Activated CD4-positive, alpha-beta T cell treated with anti-CD3 and anti-CD28 coated beads, Interleukin-2, amount 10 ng/mL, durations not matched to agents 7 days and 5 days (primary cell): ENCODE data around the gene NSUN4. TPM values are rescaled to one million over a fixed set of nuclear protein-coding genes. Genes with fewer than 3 reads are reported as not detected.
"Not testable (repeated sequence)": the region's sequence is repeated elsewhere in the genome, so short reads cannot be mapped to it uniquely, and the experiment has no call there.

Experiments used
- CTCF ChIA-PET: fragments of 350-600 bp; sonication (Branson Sonifier 250); formaldehyde crosslinking; loops from one replicate; lab custom pipeline; 2021; ENCODE audit warnings: antibody characterized with exemption; lab: Charles Lee
- POLR2A ChIA-PET: fragments of 350-600 bp; sonication (Branson Sonifier 250); formaldehyde crosslinking; loops from one replicate; lab custom pipeline; 2021; ENCODE audit warnings: antibody characterized with exemption; lab: Charles Lee
- DNase-seq: peaks from one replicate; pipeline ENCODE4 v3.0.0-alpha.2; 2020
- H3K27ac Mint-ChIP-seq: one replicate; pipeline ENCODE4 v1.8.0; 2021; ENCODE audit warnings: mild to moderate bottlenecking, moderate library complexity, mixed read lengths
- H3K27me3 Mint-ChIP-seq: one replicate; pipeline ENCODE4 v1.8.0; 2021; ENCODE audit warnings: mixed read lengths
- H3K36me3 Mint-ChIP-seq: one replicate; pipeline ENCODE4 v1.8.0; 2021; ENCODE audit warnings: low read depth, mixed read lengths
- H3K4me1 Mint-ChIP-seq: one replicate; pipeline ENCODE4 v1.8.0; 2021; ENCODE audit warnings: mixed read lengths
- H3K4me3 Mint-ChIP-seq: one replicate; pipeline ENCODE4 v1.8.0; 2021; ENCODE audit warnings: mild to moderate bottlenecking, moderate library complexity, mixed read lengths
- H3K9me3 Mint-ChIP-seq: one replicate; pipeline ENCODE4 v1.8.0; 2021; ENCODE audit warnings: mixed read lengths
- total RNA-seq, 2 experiments: library from RNA; stranded (reverse); gene quantifications; one replicate each; pipeline ENCODE4 v1.2.3, GENCODE V29; 2021

Gene NSUN4
- total RNA-seq, 2 experiments from 2014 or later, result 22.2 to 22.3 TPM

GRCh38 chr1:46309401-46310159, 31.0 kb upstream of the NSUN4 start:
- ChIA-PET CTCF (interaction anchor here (1.7 kb wide), 1 partner anchor 45 kb away, joined by 5 read pairs; no protein-coding TSS in a partner anchor), POLR2A (no interaction called here)
- Mint-ChIP-seq H3K27ac (no peak overlapping the region), H3K4me3 (no peak overlapping the region), H3K9me3 (no peaks in the 10 kb centered on the region), H3K27me3 (no peaks in the 10 kb centered on the region), H3K36me3 (peaks cover 34% of the 10 kb centered on the region), H3K4me1 (peaks cover 33% of the 10 kb centered on the region)
- DNase-seq, result no peak

GRCh38 chr1:46310321-46310720, 30.3 kb upstream of the NSUN4 start:
- H3K9me3 Mint-ChIP-seq, result no peaks in the 10 kb centered on the region

GRCh38 chr1:46315669-46316403, 24.8 kb upstream of the NSUN4 start:
- ChIA-PET CTCF (interaction anchor here (0.7 kb wide), 1 partner anchor 352 kb away, joined by 4 read pairs; no protein-coding TSS in a partner anchor), POLR2A (no interaction called here)
- Mint-ChIP-seq H3K36me3 (peaks cover 27% of the 10 kb centered on the region), H3K4me1 (no peaks in the 10 kb centered on the region), H3K9me3 (no peaks in the 10 kb centered on the region), H3K4me3 (no peak overlapping the region), H3K27me3 (no peaks in the 10 kb centered on the region), H3K27ac (peak overlapping the region; percentile 27)
- DNase-seq, result no peak

More at GRCh38 chr1:46310321-46310720, 30.3 kb upstream of the NSUN4 start:
- Mint-ChIP-seq H3K27me3 (no peaks in the 10 kb centered on the region), H3K4me1 (peaks cover 28% of the 10 kb centered on the region), H3K36me3 (peaks cover 38% of the 10 kb centered on the region), H3K27ac (no peak overlapping the region), H3K4me3 (no peak overlapping the region)
- DNase-seq, result no peak
- CTCF ChIA-PET, result no interaction called here
- POLR2A ChIA-PET, result no interaction called here

GRCh38 chr1:46317323-46317722, 23.3 kb upstream of the NSUN4 start:
- ChIA-PET CTCF (interaction anchor here (0.6 to 1.1 kb wide), 3 partner anchors 10 to 74 kb away, joined by 3 to 6 read pairs (median 4); no protein-coding TSS in a partner anchor), POLR2A (no interaction called here)
- H3K4me1 Mint-ChIP-seq, result no peaks in the 10 kb centered on the region
- H3K36me3 Mint-ChIP-seq, result peaks cover 22% of the 10 kb centered on the region
- no peak overlapping the region for H3K27ac Mint-ChIP-seq
- H3K4me3 Mint-ChIP-seq, result no peak overlapping the region
- H3K27me3 Mint-ChIP-seq, result no peaks in the 10 kb centered on the region
- no peaks in the 10 kb centered on the region for H3K9me3 Mint-ChIP-seq
- DNase-seq, result no peak

GRCh38 chr1:46319301-46319700, 21.3 kb upstream of the NSUN4 start:
- POLR2A ChIA-PET, result interaction anchor here (0.7 kb wide), 1 partner anchor 27 kb away, joined by 3 read pairs; no protein-coding TSS in a partner anchor
- not testable (repeated sequence) for H3K27me3 Mint-ChIP-seq

GRCh38 chr1:46319960-46320914, 20.4 kb upstream of the NSUN4 start:
- H3K27ac Mint-ChIP-seq, H3K4me1 Mint-ChIP-seq, DNase-seq, H3K27me3 Mint-ChIP-seq, H3K36me3 Mint-ChIP-seq, H3K4me3 Mint-ChIP-seq, POLR2A ChIA-PET, H3K9me3 Mint-ChIP-seq: not testable (repeated sequence)
- CTCF ChIA-PET, result interaction anchor here (0.6 kb wide), 1 partner anchor 127 kb away, joined by 3 read pairs; no protein-coding TSS in a partner anchor

More at GRCh38 chr1:46319301-46319700, 21.3 kb upstream of the NSUN4 start:
- Mint-ChIP-seq H3K36me3 (peaks cover 13% of the 10 kb centered on the region), H3K27ac (peak overlapping the region; percentile 46)
- not testable (repeated sequence) for DNase-seq, H3K4me3 Mint-ChIP-seq, H3K4me1 Mint-ChIP-seq, H3K9me3 Mint-ChIP-seq
- CTCF ChIA-PET, result interaction anchor here (0.6 kb wide), 1 partner anchor 126 kb away, joined by 3 read pairs; no protein-coding TSS in a partner anchor

GRCh38 chr1:46322191-46322590, 18.4 kb upstream of the NSUN4 start:
- H3K27ac Mint-ChIP-seq, CTCF ChIA-PET, H3K36me3 Mint-ChIP-seq, DNase-seq, H3K4me1 Mint-ChIP-seq, H3K27me3 Mint-ChIP-seq, H3K9me3 Mint-ChIP-seq, H3K4me3 Mint-ChIP-seq, POLR2A ChIA-PET: not testable (repeated sequence)

GRCh38 chr1:46325285-46326076, 15.1 kb upstream of the NSUN4 start:
- POLR2A ChIA-PET, H3K4me3 Mint-ChIP-seq, H3K27ac Mint-ChIP-seq, H3K9me3 Mint-ChIP-seq, H3K4me1 Mint-ChIP-seq, H3K27me3 Mint-ChIP-seq, H3K36me3 Mint-ChIP-seq, DNase-seq: not testable (repeated sequence)
- CTCF ChIA-PET, result interaction anchor here (1.5 kb wide), 1 partner anchor 17 kb away, joined by 3 read pairs; no protein-coding TSS in a partner anchor

- not testable (repeated sequence) for H3K27me3 Mint-ChIP-seq, H3K36me3 Mint-ChIP-seq, H3K4me3 Mint-ChIP-seq, H3K9me3 Mint-ChIP-seq, DNase-seq, H3K4me1 Mint-ChIP-seq, H3K27ac Mint-ChIP-seq
- ChIA-PET CTCF (interaction anchor here (0.6 to 0.7 kb wide), 2 partner anchors 12 to 24 kb away, joined by 4 to 5 read pairs; partner anchors contain the start of genes LRRC41 and UQCRH), POLR2A (interaction anchor here (0.7 kb wide), 1 partner anchor 146 kb away, joined by 5 read pairs; no protein-coding TSS in a partner anchor)
Measured at GRCh38 chr1:46328182-46328581, 12.4 kb upstream of the NSUN4 start.

- H3K9me3 Mint-ChIP-seq, H3K4me3 Mint-ChIP-seq, H3K27ac Mint-ChIP-seq, POLR2A ChIA-PET, H3K36me3 Mint-ChIP-seq, H3K27me3 Mint-ChIP-seq, H3K4me1 Mint-ChIP-seq, DNase-seq, CTCF ChIA-PET: not testable (repeated sequence)
Measured at GRCh38 chr1:46329807-46330206, 10.8 kb upstream of the NSUN4 start.

- H3K36me3 Mint-ChIP-seq, H3K4me1 Mint-ChIP-seq, H3K9me3 Mint-ChIP-seq, DNase-seq, H3K4me3 Mint-ChIP-seq, CTCF ChIA-PET, POLR2A ChIA-PET, H3K27ac Mint-ChIP-seq, H3K27me3 Mint-ChIP-seq: not testable (repeated sequence)
Measured at GRCh38 chr1:46330381-46330780, 10.2 kb upstream of the NSUN4 start.
